Measurements from ENCODE around the gene NCKAP5. TPM values are rescaled to one million over a fixed set of nuclear protein-coding genes. Genes with fewer than 3 reads are reported as not detected.

NCKAP5 gene
- total RNA-seq, 1 donor from 2014 or later, result 7.7 TPM

DNA sequence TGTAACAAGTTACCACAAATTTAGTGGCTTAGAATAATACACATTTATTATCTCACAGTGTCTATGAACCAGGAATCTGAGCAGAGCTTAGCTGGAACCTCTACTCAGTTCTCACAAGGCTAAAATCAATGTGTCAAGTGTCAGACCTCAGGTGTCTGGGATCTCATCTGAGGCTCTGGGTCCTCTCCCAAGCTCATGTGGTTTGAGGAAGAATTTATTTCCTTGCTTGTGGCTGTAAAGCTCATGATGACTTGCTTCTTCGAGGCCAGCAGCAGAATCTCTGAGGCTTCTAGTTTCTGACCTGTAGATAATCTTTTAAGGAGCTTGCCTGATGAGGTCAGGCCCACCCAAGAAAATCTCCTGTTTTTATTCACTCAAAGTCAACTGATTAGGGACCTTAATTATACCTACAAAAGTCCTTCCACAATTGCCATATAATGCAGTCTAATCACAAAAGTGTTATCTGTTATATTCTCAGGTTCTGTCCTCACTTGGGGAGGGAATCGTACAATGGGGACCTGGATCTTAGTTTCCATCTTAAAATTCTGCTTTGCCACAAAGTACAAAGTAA lies 14.3 kb downstream of the NCKAP5 start:
- Mint-ChIP-seq H3K4me1 (ENCODE audit: unreplicated experiment) (no peaks in the 10 kb centered on the region), H3K27me3 (peaks cover 4% of the 10 kb centered on the region)

GRCh38 chr2:133553251-133553650 lies 15.0 kb downstream of the NCKAP5 start:
- Mint-ChIP-seq H3K4me1 (ENCODE audit: unreplicated experiment) (no peaks in the 10 kb centered on the region), H3K36me3 (no peaks in the 10 kb centered on the region), H3K9me3 (no peaks in the 10 kb centered on the region), H3K27me3 (peaks cover 4% of the 10 kb centered on the region), H3K4me3 (no peak overlapping the region), H3K27ac (no peak overlapping the region)
- TF ChIP-seq, protein P1, sequence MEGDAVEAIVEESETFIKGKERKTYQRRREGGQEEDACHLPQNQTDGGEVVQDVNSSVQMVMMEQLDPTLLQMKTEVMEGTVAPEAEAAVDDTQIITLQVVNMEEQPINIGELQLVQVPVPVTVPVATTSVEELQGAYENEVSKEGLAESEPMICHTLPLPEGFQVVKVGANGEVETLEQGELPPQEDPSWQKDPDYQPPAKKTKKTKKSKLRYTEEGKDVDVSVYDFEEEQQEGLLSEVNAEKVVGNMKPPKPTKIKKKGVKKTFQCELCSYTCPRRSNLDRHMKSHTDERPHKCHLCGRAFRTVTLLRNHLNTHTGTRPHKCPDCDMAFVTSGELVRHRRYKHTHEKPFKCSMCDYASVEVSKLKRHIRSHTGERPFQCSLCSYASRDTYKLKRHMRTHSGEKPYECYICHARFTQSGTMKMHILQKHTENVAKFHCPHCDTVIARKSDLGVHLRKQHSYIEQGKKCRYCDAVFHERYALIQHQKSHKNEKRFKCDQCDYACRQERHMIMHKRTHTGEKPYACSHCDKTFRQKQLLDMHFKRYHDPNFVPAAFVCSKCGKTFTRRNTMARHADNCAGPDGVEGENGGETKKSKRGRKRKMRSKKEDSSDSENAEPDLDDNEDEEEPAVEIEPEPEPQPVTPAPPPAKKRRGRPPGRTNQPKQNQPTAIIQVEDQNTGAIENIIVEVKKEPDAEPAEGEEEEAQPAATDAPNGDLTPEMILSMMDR (conservative IDR thresholded peaks at IDR 0.05), result no peak
- DNase-seq (ENCODE audit: extremely low spot score, unreplicated experiment), result no peak

More for the DNA sequence above, 14.3 kb downstream of the NCKAP5 start:
- no peak overlapping the region for H3K4me3 Mint-ChIP-seq
- DNase-seq (ENCODE audit: extremely low spot score, unreplicated experiment), result no peak
- no peaks in the 10 kb centered on the region for H3K36me3 Mint-ChIP-seq
- no peak overlapping the region for H3K27ac Mint-ChIP-seq
- no peaks in the 10 kb centered on the region for H3K9me3 Mint-ChIP-seq
- TF ChIP-seq, protein P1 (conservative IDR thresholded peaks at IDR 0.05), result no peak

DNA sequence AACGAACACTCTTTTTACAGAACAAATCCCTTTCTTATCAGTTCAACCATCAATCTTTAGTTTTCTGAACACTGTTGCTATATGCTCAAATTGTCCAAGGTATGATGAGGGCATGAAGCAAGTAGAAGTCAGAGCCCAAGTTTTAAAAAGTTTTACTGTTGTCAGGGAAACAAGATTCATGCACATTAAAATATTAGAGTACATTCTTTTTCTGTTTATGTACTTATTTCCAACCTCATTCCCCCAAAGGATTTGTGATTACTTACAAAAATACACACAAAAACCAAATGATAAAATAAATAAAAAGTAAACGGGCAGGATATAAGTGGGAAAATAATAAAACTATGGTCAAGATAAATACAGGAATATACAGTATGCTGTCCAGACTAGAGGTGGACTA lies 15.4 kb downstream of the NCKAP5 start:
- Mint-ChIP-seq H3K27me3 (peaks cover 4% of the 10 kb centered on the region), H3K4me1 (ENCODE audit: unreplicated experiment) (no peaks in the 10 kb centered on the region), H3K4me3 (no peak overlapping the region), H3K36me3 (no peaks in the 10 kb centered on the region), H3K9me3 (no peaks in the 10 kb centered on the region), H3K27ac (no peak overlapping the region)
- TF ChIP-seq, protein P1 (conservative IDR thresholded peaks at IDR 0.05), result no peak
- DNase-seq (ENCODE audit: extremely low spot score, unreplicated experiment), result no peak

GRCh38 chr2:133541797-133542196 lies 26.5 kb downstream of the NCKAP5 start:
- H3K4me3 Mint-ChIP-seq, result no peak overlapping the region
- H3K36me3 Mint-ChIP-seq, result no peaks in the 10 kb centered on the region
- H3K27me3 Mint-ChIP-seq, result peaks cover 3% of the 10 kb centered on the region
- no peak overlapping the region for H3K27ac Mint-ChIP-seq
- peaks cover 4% of the 10 kb centered on the region for H3K9me3 Mint-ChIP-seq
- TF ChIP-seq, protein P1 (conservative IDR thresholded peaks at IDR 0.05), result no peak
- no peaks in the 10 kb centered on the region for H3K4me1 Mint-ChIP-seq (ENCODE audit: unreplicated experiment)
- no peak for DNase-seq (ENCODE audit: extremely low spot score, unreplicated experiment)

DNA sequence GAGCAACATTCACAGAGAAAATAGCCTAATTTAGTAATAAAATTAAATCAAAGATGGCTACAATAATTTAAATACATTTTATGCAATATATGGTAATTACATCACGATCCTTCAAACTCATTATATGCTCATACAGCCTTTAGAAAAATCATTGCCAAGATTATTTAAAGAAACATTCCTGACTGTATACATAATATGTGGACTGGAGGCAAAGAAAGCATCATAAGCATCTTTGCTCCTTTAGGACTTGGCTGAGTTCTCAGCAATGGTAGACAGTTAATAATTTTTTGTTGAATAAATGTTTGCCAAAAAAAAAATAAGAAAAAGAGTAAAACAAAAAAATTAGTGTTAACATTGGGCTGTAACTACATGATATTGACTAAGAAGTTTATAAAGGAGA lies 26.9 kb downstream of the NCKAP5 start:
- H3K4me3 Mint-ChIP-seq, result no peak overlapping the region
- no peak overlapping the region for H3K27ac Mint-ChIP-seq
- DNase-seq (ENCODE audit: extremely low spot score, unreplicated experiment), result no peak
- peaks cover 3% of the 10 kb centered on the region for H3K27me3 Mint-ChIP-seq
- TF ChIP-seq, protein P1 (conservative IDR thresholded peaks at IDR 0.05), result no peak
- H3K9me3 Mint-ChIP-seq, result peaks cover 4% of the 10 kb centered on the region
- H3K36me3 Mint-ChIP-seq, result no peaks in the 10 kb centered on the region
- H3K4me1 Mint-ChIP-seq (ENCODE audit: unreplicated experiment), result no peaks in the 10 kb centered on the region

DNA sequence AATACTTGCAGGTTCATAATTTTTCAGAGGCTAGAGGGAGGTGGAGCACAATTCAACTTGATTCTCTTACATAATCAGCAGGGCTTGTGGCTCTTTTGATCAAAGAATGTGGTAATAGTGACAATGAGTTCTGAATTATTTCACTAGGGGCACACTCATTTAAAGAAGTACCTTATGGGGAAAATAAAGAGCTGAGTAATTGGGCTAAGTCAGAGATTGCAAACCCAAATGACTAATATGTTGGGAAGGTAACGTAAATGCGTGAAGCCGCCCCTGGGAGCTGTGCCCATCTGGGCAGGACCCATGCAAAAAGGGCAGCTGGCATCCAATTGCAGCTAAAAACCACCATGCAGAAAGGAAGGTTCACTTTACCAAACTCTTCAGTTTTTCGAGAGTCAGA lies 35.3 kb downstream of the NCKAP5 start:
- TF ChIP-seq, protein P1 (conservative IDR thresholded peaks at IDR 0.05), result no peak
- Mint-ChIP-seq H3K4me3 (no peak overlapping the region), H3K9me3 (no peaks in the 10 kb centered on the region), H3K27me3 (no peaks in the 10 kb centered on the region), H3K4me1 (ENCODE audit: unreplicated experiment) (no peaks in the 10 kb centered on the region), H3K36me3 (no peaks in the 10 kb centered on the region), H3K27ac (no peak overlapping the region)
- DNase-seq (ENCODE audit: extremely low spot score, unreplicated experiment), result no peak
